LHCN-M2 (cell line): ENCODE results near the gene TSPAN17. TPM values are rescaled to one million over a fixed set of nuclear protein-coding genes. Genes with fewer than 3 reads are reported as not detected.

Experiments
- DNase-seq: peaks from one replicate; pipeline ENCODE4 v3.0.0-alpha.2; 2012; ENCODE audit warnings: low read depth
- total RNA-seq: library from RNA; depleted of rRNA; stranded (reverse); fragments of >200 nt; gene quantifications from 2 replicates; pipeline ENCODE4 v1.2.3, GENCODE V29; 2014

TSPAN17 gene
- total RNA-seq, 1 experiment from 2014 or later = 49.7 TPM

DNA sequence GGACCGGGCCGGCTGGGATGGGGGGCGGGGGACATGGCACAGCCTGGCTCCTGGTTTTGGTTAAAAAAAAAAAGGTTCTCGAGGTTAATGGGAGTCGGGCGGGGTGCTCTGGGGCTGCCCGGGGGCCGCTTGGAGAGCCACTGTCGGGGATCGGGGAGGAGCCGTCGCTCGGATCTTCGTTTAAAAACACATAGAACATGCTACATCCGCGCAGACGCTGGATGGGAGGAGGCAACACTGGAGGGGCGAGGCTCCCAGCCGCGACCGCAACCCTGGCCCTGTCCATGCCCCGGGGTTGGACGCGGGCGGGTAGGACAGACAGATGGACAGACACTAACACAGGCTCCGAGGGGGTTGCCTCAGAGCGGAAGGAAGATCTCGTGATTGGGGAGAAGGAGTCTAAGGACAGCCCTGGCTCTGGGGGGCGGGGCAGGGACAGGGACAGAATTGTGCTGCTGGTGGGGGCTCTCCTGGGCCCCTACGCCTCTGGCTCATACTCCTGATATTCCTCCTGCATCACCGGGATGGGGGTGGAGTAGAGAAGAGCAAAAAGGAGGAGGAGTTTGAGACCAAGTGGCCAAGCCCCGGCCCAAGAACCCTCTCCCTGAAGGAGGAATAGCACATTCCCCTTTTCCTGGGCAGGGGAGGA is 26.8 kb upstream of the TSPAN17 start:
- peak; percentile 72 for DNase-seq

DNA sequence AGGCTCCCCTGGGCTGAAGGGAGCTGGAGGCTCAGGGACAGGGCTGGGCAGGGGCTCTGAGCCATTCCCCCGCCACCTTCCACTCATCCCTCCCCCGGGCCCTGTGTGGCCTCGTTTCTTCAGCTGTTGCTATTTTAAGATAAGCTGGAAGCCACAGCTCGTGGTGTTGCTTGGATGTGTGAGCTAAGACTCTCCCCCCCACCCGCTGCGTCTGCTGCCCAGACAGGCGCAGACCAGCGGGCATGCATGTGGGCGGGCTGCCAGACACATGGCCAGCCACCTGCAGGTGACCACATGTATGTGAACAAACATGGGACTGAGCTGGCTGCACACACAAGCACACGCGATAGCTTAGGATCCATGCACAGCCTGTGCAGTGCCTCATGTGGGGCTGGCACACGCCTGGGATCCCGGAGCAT is 25.6 kb upstream of the TSPAN17 start:
- DNase-seq = peak; percentile 75

DNA sequence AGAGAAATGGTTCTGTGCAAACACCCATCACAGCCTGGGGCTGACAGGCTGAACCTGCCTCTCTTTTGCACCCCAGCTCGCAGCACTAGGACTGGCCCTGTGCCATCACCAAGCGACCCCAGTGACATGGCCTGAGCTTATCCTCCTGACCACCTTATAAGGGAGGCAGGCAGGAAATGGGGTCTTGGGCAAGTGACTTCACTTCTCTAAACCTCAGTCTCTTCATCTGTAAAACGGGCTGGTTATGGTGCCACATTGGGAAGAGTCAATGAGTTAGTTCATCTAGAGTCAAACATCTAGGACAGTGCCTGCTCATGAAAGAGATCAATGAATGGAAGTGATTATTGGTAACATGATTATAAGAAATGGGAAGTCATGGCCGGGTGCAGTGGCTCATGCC is 23.1 kb upstream of the TSPAN17 start:
- no peak for DNase-seq

DNA sequence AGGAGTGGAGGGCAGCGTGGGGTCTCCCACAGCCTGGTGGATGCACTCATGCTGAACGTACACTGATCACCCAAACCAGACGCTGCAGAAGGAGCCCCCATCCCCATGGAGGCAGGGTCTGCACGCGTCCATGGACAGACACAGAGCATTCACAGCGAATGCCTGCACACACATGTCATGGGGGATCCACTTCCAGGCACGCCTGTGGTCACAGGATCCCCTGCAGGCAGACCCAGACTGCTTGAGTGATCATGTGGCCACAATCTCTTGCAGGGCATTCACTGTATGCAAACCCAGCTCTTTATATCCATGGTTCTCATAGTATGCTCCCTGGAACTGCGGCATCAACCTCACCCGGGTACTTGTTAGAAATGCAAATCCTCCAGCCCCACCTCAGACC is 22.3 kb upstream of the TSPAN17 start:
- no peak for DNase-seq

DNA sequence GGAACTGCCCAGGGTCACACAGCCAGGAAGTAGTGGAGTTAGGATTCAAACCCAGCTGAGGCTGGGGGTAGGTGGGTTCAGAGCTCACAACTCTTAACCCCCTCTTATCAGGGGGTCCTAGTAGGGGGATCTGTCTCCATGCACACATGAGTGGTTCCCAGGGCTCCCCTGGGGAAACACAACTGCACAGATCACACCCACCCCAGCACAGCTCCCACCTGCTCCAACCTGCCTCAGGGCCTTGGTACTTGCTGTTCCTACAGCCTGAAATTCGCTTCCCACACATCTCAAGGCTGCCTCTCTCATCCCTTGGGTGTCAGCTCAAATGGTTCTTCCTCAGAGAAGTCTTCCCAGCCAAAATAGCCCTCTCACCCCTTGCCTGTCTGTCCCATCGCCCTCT is 21.8 kb upstream of the TSPAN17 start:
- no peak for DNase-seq

DNA sequence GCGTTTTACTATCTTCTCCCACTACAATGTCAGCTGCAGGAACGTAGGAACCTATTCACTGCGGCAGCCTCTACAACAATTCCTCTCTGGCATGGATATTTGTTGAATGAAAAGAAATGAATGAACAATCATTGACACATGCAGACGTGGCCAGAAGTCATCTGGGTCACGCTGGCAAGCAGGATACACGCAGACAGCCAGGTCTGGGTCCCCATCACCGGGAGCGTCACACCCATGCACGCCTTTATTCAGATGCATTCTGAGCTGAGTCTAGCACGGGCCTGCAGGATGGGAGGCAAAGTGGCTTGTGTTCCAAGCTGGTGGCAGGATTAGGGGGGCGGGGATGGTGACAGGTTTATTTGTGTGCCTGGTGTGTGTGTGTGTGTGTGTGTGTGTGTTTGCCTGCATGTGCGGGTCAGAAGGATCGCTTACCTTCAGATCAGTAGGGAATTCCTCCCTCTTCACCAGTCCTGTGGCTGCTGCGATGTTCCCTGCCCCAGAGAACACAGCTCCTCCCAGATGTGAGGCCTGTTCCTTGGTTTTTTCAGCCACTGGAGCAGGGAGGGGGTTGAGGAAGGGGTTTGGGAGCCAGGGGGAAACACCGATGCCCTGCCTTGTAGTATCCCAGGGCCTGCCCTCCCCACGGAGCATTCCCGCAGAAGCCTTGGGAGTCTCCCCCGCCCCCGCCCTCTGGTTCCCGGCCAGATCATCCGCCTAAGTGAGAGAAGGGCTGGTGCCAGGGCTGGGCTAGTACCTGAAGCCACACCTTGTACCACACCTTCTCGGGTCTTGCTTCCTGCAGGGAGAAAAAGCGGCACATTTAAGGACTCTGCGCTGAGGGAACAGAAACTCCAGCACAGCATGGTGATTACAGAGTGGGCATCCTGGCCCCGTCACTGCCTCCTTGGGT is 21.1 kb upstream of the TSPAN17 start:
- DNase-seq = no peak

DNA sequence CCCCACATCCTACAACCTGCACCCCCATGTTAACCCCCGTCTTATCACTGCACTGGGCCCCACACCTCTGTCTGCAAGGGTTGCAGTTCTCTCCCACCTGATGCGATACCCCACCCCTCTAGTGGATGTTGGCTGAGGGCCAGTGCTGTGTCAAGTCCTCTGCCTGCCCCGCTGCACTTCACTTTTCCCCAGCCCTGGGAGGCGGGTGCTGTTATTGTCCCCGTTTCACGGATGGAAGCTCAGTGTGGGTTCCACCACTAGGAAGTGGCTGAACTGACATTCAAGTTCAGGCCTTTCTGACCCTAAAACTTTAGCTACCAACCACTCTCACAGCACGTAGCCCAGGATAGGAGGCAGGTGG is 20.4 kb upstream of the TSPAN17 start:
- no peak for DNase-seq

DNA sequence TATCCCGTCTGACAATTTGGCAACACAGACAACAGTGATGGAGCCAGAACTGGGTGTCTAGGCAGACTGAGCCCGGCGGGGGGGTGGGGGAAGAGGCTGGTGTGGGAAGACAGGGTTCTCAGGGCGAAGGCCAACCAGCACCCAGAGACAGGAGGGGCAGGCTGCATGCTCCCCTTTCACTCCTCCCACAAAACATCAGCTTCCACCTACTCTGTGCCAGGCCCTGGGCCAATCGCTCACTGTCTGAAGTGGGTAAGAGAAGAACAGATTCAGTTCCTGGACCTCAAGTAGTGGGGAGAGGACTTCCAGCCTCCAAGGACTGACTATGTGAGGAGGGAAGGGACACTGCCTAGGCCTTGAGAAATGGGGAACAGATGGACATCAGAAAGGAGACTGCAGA is 19.7 kb upstream of the TSPAN17 start:
- DNase-seq = no peak

DNA sequence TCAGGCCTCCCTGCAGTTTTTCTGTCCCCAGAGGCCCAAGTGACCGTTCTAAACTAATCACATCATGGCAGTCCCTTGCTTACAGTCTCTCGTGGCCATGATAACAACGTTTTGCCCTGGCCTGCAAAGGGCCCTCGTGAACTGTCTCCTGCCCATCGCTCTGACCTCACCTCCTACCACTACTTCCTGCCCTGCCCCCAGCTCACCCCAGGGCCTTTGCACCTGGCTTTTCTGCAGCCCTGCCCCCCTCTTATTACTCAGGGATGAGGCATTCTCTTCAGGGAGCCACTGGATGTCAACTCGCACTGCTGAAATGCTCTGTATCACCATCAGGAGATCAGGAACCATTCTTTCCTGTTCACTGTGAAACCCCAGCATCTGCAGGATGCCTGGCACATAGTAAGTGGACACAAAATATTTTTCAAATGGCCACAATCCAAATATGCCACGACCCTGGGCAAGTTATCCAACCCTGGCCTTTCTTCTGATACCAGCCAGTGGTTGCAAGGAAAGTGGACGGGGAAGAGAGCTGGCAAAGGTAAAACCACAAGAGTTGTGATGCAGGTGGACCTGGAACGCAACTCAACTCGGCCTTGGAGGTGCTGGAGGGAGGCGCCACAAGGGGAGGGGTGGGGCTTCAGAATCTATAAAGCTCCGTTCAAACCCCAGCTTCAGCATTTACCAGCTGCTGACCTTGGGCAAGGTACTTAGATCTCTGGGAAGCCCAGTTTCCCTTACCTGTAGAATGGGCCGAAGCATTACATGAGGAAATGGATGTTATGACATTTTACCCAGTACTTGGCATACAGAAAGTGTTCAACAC is 18.7 kb upstream of the TSPAN17 start:
- peak; percentile 44 for DNase-seq

DNA sequence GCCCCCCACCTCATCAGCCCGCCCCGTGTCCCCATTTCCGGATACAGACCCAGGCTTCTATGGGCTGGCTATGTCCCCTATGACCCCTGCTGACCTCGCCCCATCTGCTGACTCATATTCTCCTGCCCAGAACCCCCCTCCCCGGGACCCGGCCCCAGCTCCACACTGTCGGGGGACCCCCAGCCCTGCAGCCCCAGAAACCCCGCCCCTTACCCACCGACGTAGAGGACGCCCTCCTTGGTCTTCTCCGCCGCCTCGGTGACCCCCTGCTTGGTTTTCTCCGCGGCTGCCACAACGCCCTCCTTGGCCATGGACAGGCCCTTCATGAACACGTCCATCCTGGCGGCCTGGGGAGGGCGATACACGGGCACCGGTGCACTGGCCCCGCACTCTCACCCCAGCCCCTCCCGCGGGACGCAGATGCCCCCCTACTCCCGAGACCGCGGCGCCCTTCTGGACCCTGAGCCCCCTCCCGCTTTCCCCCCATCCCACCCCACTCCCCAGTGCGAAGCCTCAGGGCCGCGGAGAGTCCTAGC is 17.9 kb upstream of the TSPAN17 start:
- DNase-seq = no peak

DNA sequence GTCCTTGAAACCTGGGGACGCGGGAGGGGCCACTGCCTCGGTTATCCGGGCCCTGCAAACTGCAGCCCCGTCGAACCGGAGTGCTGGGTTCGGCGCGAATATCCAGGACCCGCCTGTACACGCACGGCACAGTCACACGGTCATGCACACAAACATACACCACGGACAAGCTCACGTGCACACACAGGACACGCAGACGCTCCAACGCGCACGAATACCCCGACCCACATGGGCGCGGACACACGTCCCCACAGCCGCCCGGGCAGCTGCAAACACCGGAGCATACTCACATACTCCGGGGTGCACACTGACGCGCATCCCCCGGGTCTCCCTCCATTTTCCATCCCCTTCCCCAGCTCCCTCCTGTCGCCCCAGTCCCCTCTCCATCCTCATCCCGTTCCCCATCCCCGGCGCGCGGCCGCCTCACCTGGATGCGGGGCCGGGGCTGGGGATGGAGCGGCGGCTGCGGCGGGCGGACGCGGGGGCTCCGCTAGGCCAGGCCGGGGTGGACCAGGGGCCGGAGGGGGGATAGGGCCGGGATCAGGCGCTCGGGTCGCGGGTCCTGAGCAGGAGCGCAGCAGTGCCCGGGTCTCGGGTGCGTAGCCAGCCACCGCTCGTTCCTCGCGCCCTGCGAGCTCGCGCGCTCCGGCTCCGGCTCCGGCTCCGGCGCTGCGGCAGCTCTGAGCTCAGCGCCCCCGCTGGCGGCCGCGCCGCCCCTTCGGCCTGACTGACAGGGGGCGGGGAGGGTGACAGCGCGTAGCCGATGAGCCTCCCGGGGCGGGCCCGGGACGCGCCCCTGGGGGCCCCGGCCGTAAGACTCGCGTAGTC is 17.2 kb upstream of the TSPAN17 start, which contains the start of the genes EIF4E1B and SNCB:
Gene EIF4E1B (plus strand): TSS at position 823 of the 828 bp plus-strand sequence. CDS start 12,113 bp downstream, outside the sequence.
Gene SNCB (minus strand): TSS at position 682 of the 828 bp plus-strand sequence. CDS start 880 bp downstream, outside the sequence.
- DNase-seq = no peak

DNA sequence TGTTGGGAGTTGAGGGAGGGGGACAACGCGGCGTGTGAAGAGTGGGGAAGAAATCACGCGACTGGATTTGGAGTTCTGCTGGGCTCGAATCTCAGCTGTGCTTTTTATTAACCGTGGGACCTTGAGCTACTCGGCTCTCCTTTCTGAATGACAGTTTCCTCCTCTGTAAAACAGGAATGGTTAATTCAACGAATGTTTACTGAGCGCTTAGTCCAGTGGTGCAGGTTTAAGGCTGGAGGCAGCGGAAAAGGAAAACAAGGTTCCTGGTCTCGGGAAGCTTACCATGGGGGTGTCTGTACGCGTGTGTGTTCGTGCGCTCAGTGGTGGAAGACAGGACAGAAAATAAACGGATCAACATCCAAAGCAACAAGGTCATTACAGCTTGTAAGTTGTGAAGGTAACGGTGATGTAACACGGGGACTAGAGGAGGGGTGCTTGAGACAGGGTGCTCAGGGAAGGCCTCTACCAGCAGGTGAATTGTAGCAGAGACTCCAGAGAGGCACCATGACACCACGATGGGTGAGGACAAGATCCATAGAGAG is 16.5 kb upstream of the TSPAN17 start:
- no peak for DNase-seq

DNA sequence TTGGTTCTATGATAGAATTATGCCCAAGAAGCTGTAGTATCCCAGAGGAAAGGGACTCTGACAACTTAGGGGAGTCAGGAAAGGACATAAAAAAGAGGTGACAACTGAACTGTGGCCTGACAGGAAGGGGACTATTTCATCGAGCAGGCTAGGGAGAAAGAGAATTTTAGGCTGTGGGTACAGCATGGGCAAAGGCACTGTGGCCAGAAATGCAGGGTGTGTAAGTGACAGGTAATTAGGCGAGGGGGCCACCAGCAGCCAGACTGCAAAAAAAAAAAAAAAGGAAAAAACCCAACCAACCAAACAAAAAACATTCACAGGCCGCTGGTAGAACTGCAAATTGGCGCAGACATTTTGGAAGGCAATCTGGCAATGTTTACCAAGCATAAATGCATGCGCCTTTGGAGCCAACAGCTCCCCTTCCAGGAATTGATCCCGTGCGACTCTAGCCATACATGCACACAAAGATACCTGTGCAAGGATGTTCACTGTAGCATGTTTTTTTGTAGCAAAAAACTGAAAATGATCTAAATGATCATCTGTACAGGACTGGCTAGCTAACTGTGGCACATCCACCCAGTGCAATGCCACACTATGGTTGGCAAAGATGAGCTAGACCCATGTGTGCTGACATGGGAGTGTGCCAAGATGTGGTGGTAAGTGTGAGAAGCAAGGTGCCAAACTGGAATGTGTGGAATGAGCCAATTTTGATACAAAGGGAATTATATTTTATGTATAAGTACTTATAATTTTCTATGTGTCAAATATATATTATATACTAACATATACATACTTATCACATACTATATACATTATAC is 15.7 kb upstream of the TSPAN17 start:
- DNase-seq = no peak

DNA sequence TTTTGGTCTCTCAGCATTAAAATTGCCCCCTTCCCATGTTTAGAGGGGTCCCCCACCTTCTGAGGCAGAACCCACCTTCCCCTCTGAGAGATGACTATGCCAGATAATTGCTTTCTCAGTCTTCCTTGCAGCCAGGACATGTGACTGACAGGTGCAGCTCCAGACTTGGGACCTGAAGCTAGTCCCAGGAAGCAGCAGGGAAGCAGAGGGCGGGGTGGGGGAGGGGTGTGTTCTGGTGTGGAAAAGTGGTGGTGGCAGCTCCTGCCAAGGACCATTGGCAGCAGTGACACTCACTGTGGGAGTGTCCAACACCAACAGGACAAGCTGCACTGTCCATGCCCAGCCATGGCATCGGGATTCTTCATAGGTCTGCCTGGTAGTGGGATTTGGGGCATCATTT is 14.5 kb upstream of the TSPAN17 start:
- no peak for DNase-seq

DNA sequence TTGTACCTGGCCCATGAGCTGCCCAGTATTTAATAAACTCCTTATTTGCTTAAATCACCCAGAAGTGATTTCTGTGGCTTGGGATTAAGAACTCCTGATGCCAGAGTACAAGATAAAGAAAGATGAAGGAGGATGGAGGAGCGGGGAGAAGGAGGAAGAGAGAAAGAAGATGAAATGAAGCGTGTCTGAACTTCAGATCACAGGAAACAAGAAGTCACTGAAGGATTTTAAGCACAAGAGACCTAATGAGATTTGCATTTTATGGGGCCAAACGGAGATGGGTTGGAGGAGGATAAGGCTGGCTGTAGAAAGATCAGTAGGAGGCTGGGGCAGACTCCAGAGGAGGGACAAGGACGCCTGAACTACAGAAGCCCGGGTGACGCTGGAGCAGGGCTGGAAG is 13.7 kb upstream of the TSPAN17 start:
- no peak for DNase-seq

DNA sequence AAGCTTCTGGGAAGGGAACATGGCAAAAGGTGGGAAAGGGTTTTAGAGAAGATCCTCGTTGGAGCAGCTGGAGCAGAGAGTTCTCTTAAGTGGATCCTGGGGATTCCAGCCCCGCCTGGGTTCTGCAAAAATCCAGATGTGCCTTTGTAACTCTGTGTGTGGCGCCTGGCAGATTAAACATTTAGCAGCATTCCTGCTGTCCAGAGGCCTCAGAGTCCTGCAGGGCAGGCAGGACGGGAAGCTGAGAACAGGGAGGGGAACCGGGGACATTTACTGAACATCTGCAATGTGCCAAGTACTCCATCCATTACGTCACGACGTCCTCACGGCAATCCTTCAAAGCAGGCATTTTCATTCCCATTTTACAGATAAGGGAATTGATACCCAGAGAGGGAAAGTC is 10.9 kb upstream of the TSPAN17 start:
- no peak for DNase-seq

DNA sequence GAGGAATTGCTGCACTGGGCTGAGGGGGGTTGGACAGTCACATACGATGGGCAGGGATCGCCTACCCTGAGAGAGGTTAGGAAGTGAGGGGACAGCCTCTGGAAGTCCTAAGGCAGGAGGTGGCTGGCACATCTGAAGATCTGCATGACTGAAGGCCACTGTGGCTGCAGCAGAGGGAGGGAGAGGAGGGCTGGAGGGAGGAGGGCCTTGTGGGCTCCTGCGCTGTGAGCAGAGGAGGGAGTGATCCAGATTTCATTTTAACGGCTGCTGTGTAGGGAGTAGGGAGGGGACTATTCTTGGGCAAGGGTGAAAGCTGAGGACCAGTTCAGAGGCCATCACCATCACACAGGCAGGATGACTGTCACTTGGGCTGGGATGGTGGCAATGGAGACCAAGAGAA is 9.7 kb upstream of the TSPAN17 start:
- DNase-seq = no peak

DNA sequence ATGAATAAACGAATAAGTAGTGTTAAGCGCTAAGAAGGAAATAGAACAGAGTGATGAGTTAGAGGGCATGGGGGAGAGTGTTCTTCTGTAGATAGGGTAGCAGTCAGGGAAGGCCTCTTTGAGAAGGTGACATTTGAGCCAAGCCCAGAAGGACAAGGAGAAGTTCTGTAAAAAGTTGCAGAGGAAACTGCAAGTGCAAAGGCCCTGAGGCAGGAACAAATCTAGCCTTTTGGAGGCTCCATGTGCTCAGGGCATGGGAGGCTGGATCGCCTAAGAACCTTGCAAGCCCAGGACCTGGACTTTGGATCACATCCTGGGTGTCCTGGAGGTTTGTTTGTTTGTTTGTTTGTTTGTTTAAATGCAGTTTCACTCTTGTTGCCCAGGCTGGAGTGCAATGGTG is 8.8 kb upstream of the TSPAN17 start:
- no peak for DNase-seq

DNA sequence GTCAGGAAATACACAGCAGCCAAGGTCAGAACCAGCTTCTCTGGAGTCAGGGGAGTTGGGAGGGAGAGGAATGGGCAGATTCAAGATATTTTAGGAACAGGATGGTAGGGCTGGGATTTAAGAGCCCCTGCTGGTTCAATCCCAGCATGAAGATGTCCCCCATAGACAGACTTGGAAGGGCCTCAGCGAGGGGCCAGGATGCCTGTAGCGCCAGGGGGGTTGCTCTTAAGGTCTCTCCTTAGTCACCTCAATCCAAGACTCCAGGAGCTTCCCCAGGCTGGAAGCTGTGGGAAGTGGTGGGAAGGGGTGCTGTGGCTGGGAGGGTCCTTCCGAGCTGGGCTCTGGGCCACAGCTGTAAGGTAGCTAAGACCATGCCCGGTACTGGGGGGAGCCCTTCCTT is 8.1 kb upstream of the TSPAN17 start:
- DNase-seq = no peak

DNA sequence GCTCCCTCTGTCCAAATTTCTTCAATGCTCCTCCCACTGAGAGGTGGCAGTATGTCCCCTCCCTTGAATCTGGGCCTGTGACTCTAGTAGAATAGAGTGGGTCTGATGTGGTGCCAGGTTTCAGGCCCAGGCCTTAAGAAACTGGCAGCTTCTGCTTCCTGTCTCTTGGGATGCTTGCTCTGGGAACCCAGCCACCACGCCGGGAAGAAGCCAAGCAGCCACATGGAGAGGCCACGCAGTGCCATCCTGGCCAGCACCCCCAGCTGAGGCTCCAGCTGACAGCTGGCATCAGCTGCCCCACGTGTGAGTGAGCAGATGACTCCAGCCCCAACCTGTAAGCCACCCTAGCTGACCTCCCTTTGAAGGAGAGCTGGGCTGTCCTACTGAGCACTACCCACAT is 7.3 kb upstream of the TSPAN17 start:
- DNase-seq = peak; percentile 40
